Smooth muscle cell of the coronary artery (primary cell): ENCODE measurements around the gene FAN1. TPM values are rescaled to one million over a fixed set of nuclear protein-coding genes. Genes with fewer than 3 reads are reported as not detected.

ENCODE experiments used
- total RNA-seq: library from RNA; depleted of rRNA; stranded (reverse); fragments of >200 nt; gene quantifications from 2 replicates; pipeline ENCODE4 v1.2.3, GENCODE V29; 2014; ENCODE audit warnings: low replicate concordance

FAN1 gene
- total RNA-seq = 12.6 TPM in 2 replicates

DNA sequence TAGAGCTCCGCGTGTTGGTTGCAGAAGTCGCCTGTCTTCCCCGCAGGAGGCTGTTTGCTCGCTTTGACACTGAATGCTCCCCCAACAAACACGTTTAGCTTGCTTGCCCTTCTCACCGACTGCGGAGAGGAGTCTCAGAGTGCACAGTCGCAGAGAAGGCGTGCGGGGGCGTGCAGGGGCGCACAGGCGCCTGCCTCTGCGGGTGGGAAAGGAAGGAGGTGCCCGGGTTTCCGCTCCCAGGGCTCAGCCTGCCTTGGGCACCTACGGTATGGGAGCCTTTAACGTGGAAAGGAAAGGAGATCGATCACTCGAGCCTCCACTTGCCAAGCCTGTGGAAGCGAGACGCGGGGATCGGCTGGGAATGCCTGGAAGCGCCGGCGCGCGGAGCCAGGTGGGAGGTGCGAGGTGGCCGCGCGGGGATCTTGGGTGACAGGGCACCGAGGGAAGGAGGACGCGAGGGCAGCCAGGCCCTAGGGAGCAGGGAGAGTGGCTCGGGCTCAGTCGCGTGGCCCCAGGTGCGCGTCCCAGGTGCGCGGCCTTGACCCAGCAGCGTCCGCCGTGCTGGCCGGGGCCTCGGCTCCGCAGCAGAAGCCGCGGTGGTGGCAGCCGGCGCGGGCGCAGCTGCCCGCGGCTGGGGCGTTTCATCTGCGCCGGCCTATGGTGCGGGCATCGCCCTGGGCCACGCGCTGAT, at the start of gene FAN1:
Gene FAN1, plus strand, starts transcription at position 419 of the 691 bp plus-strand sequence. CDS start 749 bp downstream, outside the sequence.

GRCh38 chr15:30991255-30992235, 87.8 kb downstream of the FAN1 start, which contains the start of gene MTMR10:
TSS of gene MTMR10 (minus strand) at chr15:30991628. CDS start at chr15:30991506, 122 bp downstream.

Other genes with a start within 250 kb of the FAN1 start
- 6.3 and 15.2 TPM in 2 replicates for gene MTMR10, start 87.7 kb downstream of the FAN1 start, total RNA-seq
- gene TRPM1, start 197.8 kb downstream of the FAN1 start, total RNA-seq = not detected in 2 replicates